Measurements from ENCODE around the gene CNTNAP4. TPM values are rescaled to one million over a fixed set of nuclear protein-coding genes. Genes with fewer than 3 reads are reported as not detected.

CNTNAP4 gene
- polyA plus RNA-seq, 3 donors: not detected

- H3K36me3 Mint-ChIP-seq: no peaks in the 10 kb centered on the region
- no peak overlapping the region for H3K27ac Mint-ChIP-seq
Observed at GRCh38 chr16:76386784-76387183, 109.6 kb downstream of the CNTNAP4 start.

DNA sequence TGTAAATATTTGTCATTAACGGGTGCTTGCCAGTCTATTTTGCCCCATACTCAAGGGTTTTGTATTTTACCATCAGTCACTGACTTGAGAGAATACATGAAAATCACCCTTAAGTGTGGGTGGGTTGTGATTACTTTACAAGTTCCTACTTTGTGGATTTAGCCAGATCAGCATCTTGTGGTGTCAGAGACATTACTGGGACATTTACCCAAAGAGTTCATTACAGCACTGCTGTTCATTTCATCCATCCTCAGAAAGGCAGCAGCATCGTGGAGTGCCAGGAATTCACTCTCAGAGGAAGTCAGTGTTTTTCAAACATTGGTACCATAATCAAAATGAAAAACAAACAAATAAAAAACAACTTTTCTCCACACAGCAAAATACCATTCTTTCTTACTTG is 110.8 kb downstream of the CNTNAP4 start:
- Histone ChIP-seq H3K9me3 (replicated peaks in 1 of 2; ENCODE audit: control insufficient read depth in 1 of 2, insufficient read depth in 1 of 2, low read length in 2 of 2) (no peaks in the 10 kb centered on the region), H3K4me1 (ENCODE audit: control insufficient read depth in 1 of 2, insufficient read depth in 2 of 2, low read length in 2 of 2) (no peaks in the 10 kb centered on the region), H3K4me2 (replicated peaks; ENCODE audit: extremely low read depth, low read length, poor library complexity, severe bottlenecking) (no peak overlapping the region), H2AFZ (ENCODE audit: insufficient read depth, low read depth, low read length, poor library complexity, severe bottlenecking) (no peak overlapping the region), H3K27me3 (ENCODE audit: control insufficient read depth in 2 of 2, insufficient read depth in 2 of 2, low read length in 2 of 2) (no peaks in the 10 kb centered on the region), H3K9ac (ENCODE audit: insufficient read depth, low read length, poor library complexity, severe bottlenecking) (no peak overlapping the region), H3K36me3 (replicated peaks in 1 of 2; ENCODE audit: control insufficient read depth in 1 of 2, insufficient read depth in 2 of 2, low read length in 2 of 2) (no peaks in the 10 kb centered on the region), H3K79me2 (ENCODE audit: insufficient read depth, low read length) (no peaks in the 10 kb centered on the region), H3K4me3 (replicated peaks in 1 of 3; ENCODE audit: low read depth in 2 of 3, low read length in 3 of 3) (no peak overlapping the region), H3K27ac (ENCODE audit: low read depth in 1 of 2, low read length in 2 of 2) (no peak overlapping the region), H4K20me1 (ENCODE audit: insufficient read depth, low read length) (no peaks in the 10 kb centered on the region)
- Mint-ChIP-seq H3K9me3 (no peaks in the 10 kb centered on the region), H3K4me3 (no peak overlapping the region), H3K36me3 (no peaks in the 10 kb centered on the region), H3K4me1 (no peaks in the 10 kb centered on the region), H3K27ac (no peak overlapping the region), H3K27me3 (ENCODE audit: low read depth in 3 of 3) (peaks cover 0 to 3% (median 0%) of the 10 kb centered on the region in 3 donors)
- TF ChIP-seq, protein P1, sequence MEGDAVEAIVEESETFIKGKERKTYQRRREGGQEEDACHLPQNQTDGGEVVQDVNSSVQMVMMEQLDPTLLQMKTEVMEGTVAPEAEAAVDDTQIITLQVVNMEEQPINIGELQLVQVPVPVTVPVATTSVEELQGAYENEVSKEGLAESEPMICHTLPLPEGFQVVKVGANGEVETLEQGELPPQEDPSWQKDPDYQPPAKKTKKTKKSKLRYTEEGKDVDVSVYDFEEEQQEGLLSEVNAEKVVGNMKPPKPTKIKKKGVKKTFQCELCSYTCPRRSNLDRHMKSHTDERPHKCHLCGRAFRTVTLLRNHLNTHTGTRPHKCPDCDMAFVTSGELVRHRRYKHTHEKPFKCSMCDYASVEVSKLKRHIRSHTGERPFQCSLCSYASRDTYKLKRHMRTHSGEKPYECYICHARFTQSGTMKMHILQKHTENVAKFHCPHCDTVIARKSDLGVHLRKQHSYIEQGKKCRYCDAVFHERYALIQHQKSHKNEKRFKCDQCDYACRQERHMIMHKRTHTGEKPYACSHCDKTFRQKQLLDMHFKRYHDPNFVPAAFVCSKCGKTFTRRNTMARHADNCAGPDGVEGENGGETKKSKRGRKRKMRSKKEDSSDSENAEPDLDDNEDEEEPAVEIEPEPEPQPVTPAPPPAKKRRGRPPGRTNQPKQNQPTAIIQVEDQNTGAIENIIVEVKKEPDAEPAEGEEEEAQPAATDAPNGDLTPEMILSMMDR (IDR thresholded peaks at IDR 0.05): no peak
- no CpG with 5 or more reads among the region's 2 CpGs for WGBS (ENCODE audit: insufficient coverage)
- intact Hi-C loops (cut with micrococcal nuclease): no loop called here
- no peak for DNase-seq

More at GRCh38 chr16:76386784-76387183, 109.6 kb downstream of the CNTNAP4 start:
- Mint-ChIP-seq H3K27me3 (ENCODE audit: low read depth in 3 of 3) (peaks cover 0 to 2% (median 0%) of the 10 kb centered on the region in 3 donors), H3K4me1 (no peaks in the 10 kb centered on the region), H3K9me3 (peaks cover 0 to 2% (median 0%) of the 10 kb centered on the region in 7 donors), H3K4me3 (no peak overlapping the region)
- H3K27ac ChIP-seq (ENCODE audit: low read depth in 1 of 2, low read length in 2 of 2): no peak overlapping the region
- H4K20me1 ChIP-seq (ENCODE audit: insufficient read depth, low read length): no peaks in the 10 kb centered on the region
- H3K9ac ChIP-seq (ENCODE audit: insufficient read depth, low read length, poor library complexity, severe bottlenecking): no peak overlapping the region
- no peaks in the 10 kb centered on the region for H3K79me2 ChIP-seq (ENCODE audit: insufficient read depth, low read length)
- TF ChIP-seq, protein P1 (IDR thresholded peaks at IDR 0.05): no peak
- no peaks in the 10 kb centered on the region for H3K36me3 ChIP-seq (replicated peaks in 1 of 2; ENCODE audit: control insufficient read depth in 1 of 2, insufficient read depth in 2 of 2, low read length in 2 of 2)
- no peak overlapping the region for H2AFZ ChIP-seq (ENCODE audit: insufficient read depth, low read depth, low read length, poor library complexity, severe bottlenecking)
- no peaks in the 10 kb centered on the region for H3K4me1 ChIP-seq (ENCODE audit: control insufficient read depth in 1 of 2, insufficient read depth in 2 of 2, low read length in 2 of 2)
- no peak overlapping the region for H3K4me2 ChIP-seq (replicated peaks; ENCODE audit: extremely low read depth, low read length, poor library complexity, severe bottlenecking)
- no peaks in the 10 kb centered on the region for H3K9me3 ChIP-seq (replicated peaks in 1 of 2; ENCODE audit: control insufficient read depth in 1 of 2, insufficient read depth in 1 of 2, low read length in 2 of 2)
- DNase-seq: no peak
- intact Hi-C loops (cut with micrococcal nuclease): no loop called here
- no peaks in the 10 kb centered on the region for H3K27me3 ChIP-seq (ENCODE audit: control insufficient read depth in 2 of 2, insufficient read depth in 2 of 2, low read length in 2 of 2)
- no peak overlapping the region for H3K4me3 ChIP-seq (replicated peaks in 1 of 3; ENCODE audit: low read depth in 2 of 3, low read length in 3 of 3)

Measured in CD14-positive monocyte (primary cell).